Gastroesophageal sphincter (tissue), 3 donors: ENCODE data around the gene TERB1.
A peak's percentile ranks its signal among the peaks of the same experiment; 100 is the strongest.

Source experiments
- EP300 ChIP-seq: sonication (generic); formaldehyde crosslinking; IDR thresholded peaks from one replicate; pipeline ENCODE4 v1.6.1; 2017; ENCODE audit warnings: antibody characterized with exemption, mild to moderate bottlenecking
- POLR2A ChIP-seq, 2 donors: fragments of 450-650 bp; IDR thresholded peaks; one replicate each; pipeline ENCODE4 v1.6.1; 2017; ENCODE audit warnings: antibody characterized with exemption in 2 of 2, mild to moderate bottlenecking in 2 of 2, moderate library complexity in 1 of 2
- TF ChIP-seq, protein P1 (sequence below), 4 experiments: fragments of 200-600 bp in 2 of 4; fragments of 450-650 bp in 2 of 4; sonication (generic) in 1 of 4; IDR thresholded peaks; one replicate each; pipeline ENCODE4 v1.5.1; 2017 to 2019; ENCODE audit warnings: antibody characterized with exemption in 4 of 4, mild to moderate bottlenecking in 2 of 4, moderate library complexity in 2 of 4

DNA sequence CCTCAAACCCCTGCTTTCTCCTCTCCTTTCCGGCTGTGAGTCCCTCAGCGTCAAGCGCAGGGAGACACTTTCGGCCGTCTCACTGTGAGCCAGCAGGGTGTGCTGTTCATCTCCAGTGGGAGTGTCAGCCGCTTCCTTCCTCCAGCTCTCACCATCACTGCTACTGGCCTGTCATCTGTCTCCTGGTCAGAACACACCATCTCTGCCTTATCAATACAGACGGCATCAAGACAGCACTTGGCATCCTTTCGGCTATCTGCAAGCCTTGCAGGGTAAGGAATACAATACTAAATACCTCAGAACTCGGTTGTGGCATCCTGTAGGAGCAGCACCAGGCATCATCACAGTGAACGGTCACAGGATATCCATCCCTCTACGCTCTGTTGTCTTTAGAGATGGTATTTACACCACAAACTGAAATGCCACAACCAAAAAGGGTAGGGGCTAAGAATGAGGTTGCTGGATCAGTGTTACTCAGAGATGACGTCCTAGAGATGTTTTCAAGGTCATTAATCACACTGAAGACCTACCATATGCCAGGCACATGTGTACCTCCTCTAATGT, 84.2 kb downstream of the TERB1 start:
- TF ChIP-seq, protein P1, sequence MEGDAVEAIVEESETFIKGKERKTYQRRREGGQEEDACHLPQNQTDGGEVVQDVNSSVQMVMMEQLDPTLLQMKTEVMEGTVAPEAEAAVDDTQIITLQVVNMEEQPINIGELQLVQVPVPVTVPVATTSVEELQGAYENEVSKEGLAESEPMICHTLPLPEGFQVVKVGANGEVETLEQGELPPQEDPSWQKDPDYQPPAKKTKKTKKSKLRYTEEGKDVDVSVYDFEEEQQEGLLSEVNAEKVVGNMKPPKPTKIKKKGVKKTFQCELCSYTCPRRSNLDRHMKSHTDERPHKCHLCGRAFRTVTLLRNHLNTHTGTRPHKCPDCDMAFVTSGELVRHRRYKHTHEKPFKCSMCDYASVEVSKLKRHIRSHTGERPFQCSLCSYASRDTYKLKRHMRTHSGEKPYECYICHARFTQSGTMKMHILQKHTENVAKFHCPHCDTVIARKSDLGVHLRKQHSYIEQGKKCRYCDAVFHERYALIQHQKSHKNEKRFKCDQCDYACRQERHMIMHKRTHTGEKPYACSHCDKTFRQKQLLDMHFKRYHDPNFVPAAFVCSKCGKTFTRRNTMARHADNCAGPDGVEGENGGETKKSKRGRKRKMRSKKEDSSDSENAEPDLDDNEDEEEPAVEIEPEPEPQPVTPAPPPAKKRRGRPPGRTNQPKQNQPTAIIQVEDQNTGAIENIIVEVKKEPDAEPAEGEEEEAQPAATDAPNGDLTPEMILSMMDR (IDR thresholded peaks at IDR 0.05) = peak in 3 of 4 experiments; percentile 34 to 53 (median 42)
- no peak for TF ChIP-seq EP300
- TF ChIP-seq POLR2A (IDR thresholded peaks at IDR 0.05) = no peak
